ENCODE data around the gene ANKRD36.
A peak's percentile ranks its signal among the peaks of the same experiment; 100 is the strongest.
"Not testable (repeated sequence)": the region's sequence is repeated elsewhere in the genome, so short reads cannot be mapped to it uniquely, and the experiment has no call there.

The ANKRD36 gene

GRCh38 chr2:97093983-97094771, 18.8 kb upstream of the ANKRD36 start:
- H3K36me3 ChIP-seq (ENCODE audit: control insufficient read depth in 2 of 2, insufficient read depth in 1 of 2, low read length in 2 of 2); H3K9me3 ChIP-seq (ENCODE audit: control insufficient read depth, insufficient read depth, low read depth, low read length); CTCF ChIA-PET; H3K4me1 ChIP-seq (ENCODE audit: control insufficient read depth, insufficient read depth, low read length); H3K27ac ChIP-seq (ENCODE audit: extremely low read depth, low read depth, low read length): not testable (repeated sequence)
- H3K4me3 ChIP-seq (ENCODE audit: low read depth, low read length) = peak overlapping the region; percentile 32; the same call in 1 of the 2 replicates
- POLR2A ChIA-PET = interaction anchor here (0.6 kb wide), 2 partner anchors 113 to 598 kb away, joined by 3 read pairs; no protein-coding TSS in a partner anchor

GRCh38 chr2:97094772-97095611, 18.0 kb upstream of the ANKRD36 start, which contains the start of gene FAHD2B:
Gene FAHD2B, minus strand, starts transcription at chr2:97094882. Its CDS starts 3,176 bp downstream, at chr2:97091706.
- H3K36me3 ChIP-seq (ENCODE audit: control insufficient read depth in 2 of 2, insufficient read depth in 1 of 2, low read length in 2 of 2); H3K9me3 ChIP-seq (ENCODE audit: control insufficient read depth, insufficient read depth, low read depth, low read length); CTCF ChIA-PET; H3K27ac ChIP-seq (ENCODE audit: extremely low read depth, low read depth, low read length); H3K4me1 ChIP-seq (ENCODE audit: control insufficient read depth, insufficient read depth, low read length): not testable (repeated sequence)
- POLR2A ChIA-PET = interaction anchor here (1.7 kb wide), 1 partner anchor 17 kb away, joined by 3 read pairs; no protein-coding TSS in a partner anchor
- TF ChIP-seq ZBTB26 (tag by site-specific recombination; optimal IDR thresholded peaks at IDR 0.05) = peak; percentile 25
- H3K4me3 ChIP-seq (ENCODE audit: low read depth, low read length) = peak within 1 kb of the TSS; percentile 32

GRCh38 chr2:97095661-97096060, 17.3 kb upstream of the ANKRD36 start:
- Histone ChIP-seq H3K27ac (ENCODE audit: extremely low read depth, low read depth, low read length) (no peak overlapping the region), H3K4me3 (ENCODE audit: low read depth, low read length) (no peak overlapping the region), H3K36me3 (ENCODE audit: control insufficient read depth in 2 of 2, insufficient read depth in 1 of 2, low read length in 2 of 2) (no peaks in the 10 kb centered on the region), H3K4me1 (ENCODE audit: control insufficient read depth, insufficient read depth, low read length) (no peaks in the 10 kb centered on the region), H3K9me3 (ENCODE audit: control insufficient read depth, insufficient read depth, low read depth, low read length) (no peaks in the 10 kb centered on the region)
- CTCF ChIA-PET = no interaction called here
- no peak for TF ChIP-seq ZNF558 (tag by site-specific recombination; IDR thresholded peaks at IDR 0.05)
- no peak for TF ChIP-seq ZNF624 (tag by site-specific recombination; IDR thresholded peaks at IDR 0.05)
- no peak for TF ChIP-seq ZNF140 (tag by site-specific recombination; IDR thresholded peaks at IDR 0.05)
- TF ChIP-seq ZBTB1 (tag by site-specific recombination; IDR thresholded peaks at IDR 0.05) = no peak
- no peak for TF ChIP-seq ZBTB11 (tag by site-specific recombination; conservative IDR thresholded peaks at IDR 0.05; ENCODE audit: low read depth)
- TF ChIP-seq ZNF660 (tag by site-specific recombination; IDR thresholded peaks at IDR 0.05) = no peak
- TF ChIP-seq FEZF1 (tag by site-specific recombination; IDR thresholded peaks at IDR 0.05) = no peak
- POLR2A ChIA-PET = interaction anchor here (0.6 to 1.7 kb wide), 2 partner anchors 17 to 202 kb away, joined by 3 to 6 read pairs; no protein-coding TSS in a partner anchor

DNA sequence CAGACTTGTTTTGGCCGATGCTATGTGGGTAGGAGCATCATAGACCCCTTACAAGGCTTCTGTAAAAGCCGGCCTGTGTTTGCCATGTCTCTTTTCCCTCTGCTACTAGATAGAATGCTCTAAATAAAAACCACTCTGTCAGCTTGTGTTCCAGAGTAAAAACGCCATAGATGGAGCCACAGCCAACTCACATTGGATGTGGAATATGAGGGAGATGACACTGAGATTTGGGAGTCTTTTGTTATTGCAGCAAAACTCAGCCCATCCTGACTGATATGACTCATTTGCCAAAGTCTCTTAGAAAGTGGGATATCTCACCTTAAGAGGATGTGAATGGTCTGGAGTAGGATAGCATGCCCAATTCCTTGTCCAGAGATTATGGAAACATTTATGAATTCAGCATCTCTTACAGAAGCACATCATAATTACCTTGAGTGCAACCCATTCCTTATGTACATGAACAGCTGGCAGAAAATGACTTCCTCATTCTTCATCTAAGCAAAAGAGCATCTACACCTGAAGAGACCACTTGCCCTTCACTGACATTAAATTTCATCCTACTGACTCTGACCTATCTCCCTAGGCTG, 14.1 kb upstream of the ANKRD36 start:
- H3K4me3 ChIP-seq (ENCODE audit: low read depth, low read length); H3K4me1 ChIP-seq (ENCODE audit: control insufficient read depth, insufficient read depth, low read length); H3K27ac ChIP-seq (ENCODE audit: extremely low read depth, low read depth, low read length); H3K36me3 ChIP-seq (ENCODE audit: control insufficient read depth in 2 of 2, insufficient read depth in 1 of 2, low read length in 2 of 2); H3K9me3 ChIP-seq (ENCODE audit: control insufficient read depth, insufficient read depth, low read depth, low read length); POLR2A ChIA-PET; CTCF ChIA-PET: not testable (repeated sequence)

Measured in HEK293 (cell line).